Measurements from ENCODE around the gene SCFD2. TPM values are rescaled to one million over a fixed set of nuclear protein-coding genes. Genes with fewer than 3 reads are reported as not detected.
"Not testable (repeated sequence)": the region's sequence is repeated elsewhere in the genome, so short reads cannot be mapped to it uniquely, and the experiment has no call there.

The SCFD2 gene
- polyA plus RNA-seq, 1 of the 3 experiments (the other 2 are of a cell fraction), result 14.1 TPM

- H3K27ac ChIP-seq (ENCODE audit: low read depth in 2 of 2, low read length in 1 of 2), result peak overlapping the region; percentile 68 to 78
- H3K4me1 ChIP-seq (ENCODE audit: control insufficient read depth in 1 of 2, insufficient read depth in 2 of 2, low read depth in 1 of 2, low read length in 1 of 2), result peaks cover 6 to 13% of the 10 kb centered on the region in 2 experiments; a peak in 2 of 4 replicates
- no peak overlapping the region for H2AFZ ChIP-seq (ENCODE audit: low read depth)
- H3K79me2 ChIP-seq (ENCODE audit: insufficient read depth), result no peaks in the 10 kb centered on the region
- ChIA-PET POLR2A (no interaction called here), CTCF (interaction anchor here (1.4 kb wide), 1 partner anchor 927 kb away, joined by 5 read pairs; no protein-coding TSS in a partner anchor)
- peaks cover 10% of the 10 kb centered on the region for H3F3A ChIP-seq (replicated peaks; ENCODE audit: insufficient read depth)
- no peaks in the 10 kb centered on the region for H3K9me3 ChIP-seq
- no peak overlapping the region for H3K9ac ChIP-seq
- no peaks in the 10 kb centered on the region for H4K20me1 ChIP-seq (ENCODE audit: insufficient read depth)
- WGBS (ENCODE audit: low lambda C conversion rate), result 30% methylated on average over 2 of the region's 2 CpGs
- no peaks in the 10 kb centered on the region for H3K27me3 ChIP-seq (ENCODE audit: insufficient read depth)
- no peaks in the 10 kb centered on the region for H3K9me2 ChIP-seq
- H3K36me3 ChIP-seq (replicated peaks in 1 of 2; ENCODE audit: control insufficient read depth in 1 of 2, insufficient read depth in 2 of 2, low read length in 1 of 2), result no peaks in the 10 kb centered on the region
- H3K4me2 ChIP-seq, result peak overlapping the region; percentile 59; the same call in 1 of the 2 replicates
- peak; percentile 33 for DNase-seq
- no peak overlapping the region for H3K4me3 ChIP-seq (ENCODE audit: low read depth in 2 of 2, low read length in 1 of 2)
- peak; percentile 19; the same call in 1 of the 2 replicates for TF ChIP-seq RXRA (IDR thresholded peaks at IDR 0.05; ENCODE audit: borderline replicate concordance, low read depth)
- TF ChIP-seq JUND (IDR thresholded peaks at IDR 0.05), result peak; percentile 77
- TF ChIP-seq MAX (IDR thresholded peaks at IDR 0.05; ENCODE audit: low read depth), result peak; percentile 24; the same call in 1 of the 2 replicates
- TF ChIP-seq TCF12 (IDR thresholded peaks at IDR 0.05), result peak; percentile 96
- TF ChIP-seq TEAD4 (IDR thresholded peaks at IDR 0.05; ENCODE audit: borderline replicate concordance, insufficient read depth), result peak; percentile 52; the same call in 1 of the 2 replicates
- TF ChIP-seq USF2 (IDR thresholded peaks at IDR 0.05; ENCODE audit: borderline replicate concordance, low read depth, low read length), result no peak
- TF ChIP-seq FOXM1 (IDR thresholded peaks at IDR 0.05; ENCODE audit: low read depth), result 0 out of 2 replicates have a peak, but pooled peaks have one; percentile 31
- peak; percentile 44; the same call in 1 of the 2 replicates for TF ChIP-seq POLR2AphosphoS5 (IDR thresholded peaks at IDR 0.05; ENCODE audit: low read depth, low read length)
- peak; percentile 83 for TF ChIP-seq NFIC (IDR thresholded peaks at IDR 0.05; ENCODE audit: borderline replicate concordance)
- TF ChIP-seq PBX3 (IDR thresholded peaks at IDR 0.05), result peak; percentile 98
- peak; percentile 54 to 72; a peak in 2 of 4 replicates for TF ChIP-seq EP300 (IDR thresholded peaks at IDR 0.05; ENCODE audit: borderline replicate concordance in 1 of 2, low read depth in 1 of 2, low read length in 1 of 2)
- TF ChIP-seq FOSL2 (IDR thresholded peaks at IDR 0.05; ENCODE audit: borderline replicate concordance, low read depth), result peak; percentile 75; the same call in 1 of the 2 replicates
- no peak for TF ChIP-seq SMC3 (IDR thresholded peaks at IDR 0.05; ENCODE audit: low read depth, low read length)
- TF ChIP-seq IRF3 (IDR thresholded peaks at IDR 0.05; ENCODE audit: low read depth, low read length), result no peak
- peak; percentile 45; the same call in 1 of the 2 replicates for TF ChIP-seq RCOR1 (IDR thresholded peaks at IDR 0.05; ENCODE audit: low read length)
- TF ChIP-seq RAD21 (IDR thresholded peaks at IDR 0.05; ENCODE audit: low read length), result no peak
- no peak for TF ChIP-seq RFX5 (IDR thresholded peaks at IDR 0.05; ENCODE audit: low read length)
- TF ChIP-seq USF1 (IDR thresholded peaks at IDR 0.05; ENCODE audit: borderline replicate concordance, low read depth), result 0 out of 2 replicates have a peak, but pooled peaks have one; percentile 20
Measured at GRCh38 chr4:53306729-53307128, 59.1 kb downstream of the SCFD2 start.

GRCh38 chr4:53292209-53292608 lies 73.7 kb downstream of the SCFD2 start:
- H3K27ac ChIP-seq (ENCODE audit: low read depth in 2 of 2, low read length in 1 of 2); DNase-seq; H3K36me3 ChIP-seq (replicated peaks in 1 of 2; ENCODE audit: control insufficient read depth in 1 of 2, insufficient read depth in 2 of 2, low read length in 1 of 2); H3F3A ChIP-seq (replicated peaks; ENCODE audit: insufficient read depth); H3K4me1 ChIP-seq (ENCODE audit: control insufficient read depth in 1 of 2, insufficient read depth in 2 of 2, low read depth in 1 of 2, low read length in 1 of 2); CTCF ChIA-PET; H3K4me3 ChIP-seq (ENCODE audit: low read depth in 2 of 2, low read length in 1 of 2); H3K9ac ChIP-seq; H3K9me2 ChIP-seq; H2AFZ ChIP-seq (ENCODE audit: low read depth); H3K4me2 ChIP-seq; H3K79me2 ChIP-seq (ENCODE audit: insufficient read depth); H3K27me3 ChIP-seq (ENCODE audit: insufficient read depth); POLR2A ChIA-PET; H4K20me1 ChIP-seq (ENCODE audit: insufficient read depth): not testable (repeated sequence)
- H3K9me3 ChIP-seq, result peaks cover 15% of the 10 kb centered on the region; the same call in 1 of the 2 replicates
